Stomach (tissue), 4 donors: ENCODE data around the gene PLEKHA5.

Source experiments
- EP300 ChIP-seq: sonication (generic); formaldehyde crosslinking; IDR thresholded peaks from one replicate; pipeline ENCODE4 v1.6.1; 2017; ENCODE audit warnings: antibody characterized with exemption
- POLR2A ChIP-seq, 4 donors: fragments of 450-650 bp; IDR thresholded peaks; one replicate each; pipeline ENCODE4 v1.6.1; 2016; ENCODE audit warnings: antibody characterized with exemption in 4 of 4, control low read depth in 2 of 4, mild to moderate bottlenecking in 1 of 4, moderate library complexity in 1 of 4
- TF ChIP-seq, protein P1 (sequence below), 7 experiments: fragments of 450-650 bp in 4 of 7; fragments of 200-600 bp in 3 of 7; sonication (generic) in 3 of 7; IDR thresholded peaks; one replicate each; pipeline ENCODE4 v1.5.1; 2016 to 2019; ENCODE audit warnings: antibody characterized with exemption in 7 of 7, control low read depth in 2 of 7, mild to moderate bottlenecking in 1 of 7

DNA sequence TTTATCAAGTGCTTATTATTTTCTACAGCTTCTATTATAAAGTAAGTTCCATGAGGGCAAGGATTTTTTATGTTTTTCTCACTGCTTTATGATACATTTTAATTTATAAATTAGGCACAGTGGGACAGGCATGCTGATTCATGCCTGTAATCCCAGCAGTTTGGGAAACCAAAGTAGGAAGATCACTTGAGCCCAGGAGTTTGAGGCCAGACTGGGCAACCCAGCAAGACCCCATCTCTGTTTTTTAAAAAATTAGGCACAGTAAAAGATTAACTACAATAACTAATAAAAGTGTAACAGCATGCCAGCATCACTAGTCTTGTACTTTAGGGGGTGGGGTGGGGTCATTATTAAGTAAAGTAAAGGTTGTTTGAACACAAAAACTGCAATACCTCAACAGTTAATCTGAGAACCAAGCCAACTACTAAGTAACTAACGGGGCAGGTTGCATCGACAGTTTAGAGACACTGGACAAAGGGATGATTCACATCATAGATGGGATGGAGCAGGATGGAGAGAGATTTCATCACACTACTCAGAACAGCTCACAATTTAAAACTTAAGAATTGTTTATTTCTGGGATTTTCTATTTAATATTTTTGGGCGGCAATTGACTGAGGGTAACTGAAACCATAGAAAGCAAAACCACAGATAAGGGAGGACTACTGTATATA, 119.5 kb downstream of the PLEKHA5 start:
- TF ChIP-seq POLR2A (IDR thresholded peaks at IDR 0.05) (no peak), EP300 (no peak)
- TF ChIP-seq, protein P1, sequence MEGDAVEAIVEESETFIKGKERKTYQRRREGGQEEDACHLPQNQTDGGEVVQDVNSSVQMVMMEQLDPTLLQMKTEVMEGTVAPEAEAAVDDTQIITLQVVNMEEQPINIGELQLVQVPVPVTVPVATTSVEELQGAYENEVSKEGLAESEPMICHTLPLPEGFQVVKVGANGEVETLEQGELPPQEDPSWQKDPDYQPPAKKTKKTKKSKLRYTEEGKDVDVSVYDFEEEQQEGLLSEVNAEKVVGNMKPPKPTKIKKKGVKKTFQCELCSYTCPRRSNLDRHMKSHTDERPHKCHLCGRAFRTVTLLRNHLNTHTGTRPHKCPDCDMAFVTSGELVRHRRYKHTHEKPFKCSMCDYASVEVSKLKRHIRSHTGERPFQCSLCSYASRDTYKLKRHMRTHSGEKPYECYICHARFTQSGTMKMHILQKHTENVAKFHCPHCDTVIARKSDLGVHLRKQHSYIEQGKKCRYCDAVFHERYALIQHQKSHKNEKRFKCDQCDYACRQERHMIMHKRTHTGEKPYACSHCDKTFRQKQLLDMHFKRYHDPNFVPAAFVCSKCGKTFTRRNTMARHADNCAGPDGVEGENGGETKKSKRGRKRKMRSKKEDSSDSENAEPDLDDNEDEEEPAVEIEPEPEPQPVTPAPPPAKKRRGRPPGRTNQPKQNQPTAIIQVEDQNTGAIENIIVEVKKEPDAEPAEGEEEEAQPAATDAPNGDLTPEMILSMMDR (IDR thresholded peaks at IDR 0.05): no peak
